AML-193 (cell line): ENCODE measurements around the gene CPLX4.

Source experiments
- DNase-seq, 2 experiments: peaks; one replicate each; lab custom pipeline; 2025; lab: John Stamatoyannopoulos, UW

Gene CPLX4

DNA sequence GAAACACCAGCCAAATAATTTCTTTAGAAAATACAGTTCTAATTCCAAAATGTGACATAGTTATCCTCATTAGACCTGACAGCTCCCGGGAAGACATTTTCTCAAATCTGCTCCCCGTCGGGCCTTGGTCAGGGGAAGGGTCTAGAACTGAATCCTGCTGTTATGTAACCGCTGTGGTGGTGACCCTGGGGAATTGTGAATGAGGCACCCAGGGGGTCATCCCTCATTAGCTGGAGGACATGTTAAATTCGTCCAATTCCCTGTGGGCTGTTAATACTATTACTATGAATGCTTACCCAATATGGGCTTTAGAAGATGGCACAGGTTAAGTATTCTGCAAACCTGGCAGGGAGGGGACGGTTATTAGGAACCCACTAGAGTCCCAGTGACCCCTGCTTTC, 11.8 kb downstream of the CPLX4 start:
- DNase-seq, result no peak

GRCh38 chr18:59305295-59305694, 13.2 kb downstream of the CPLX4 start:
- DNase-seq, result no peak

GRCh38 chr18:59303656-59304195, 14.7 kb downstream of the CPLX4 start:
- DNase-seq, result no peak

DNA sequence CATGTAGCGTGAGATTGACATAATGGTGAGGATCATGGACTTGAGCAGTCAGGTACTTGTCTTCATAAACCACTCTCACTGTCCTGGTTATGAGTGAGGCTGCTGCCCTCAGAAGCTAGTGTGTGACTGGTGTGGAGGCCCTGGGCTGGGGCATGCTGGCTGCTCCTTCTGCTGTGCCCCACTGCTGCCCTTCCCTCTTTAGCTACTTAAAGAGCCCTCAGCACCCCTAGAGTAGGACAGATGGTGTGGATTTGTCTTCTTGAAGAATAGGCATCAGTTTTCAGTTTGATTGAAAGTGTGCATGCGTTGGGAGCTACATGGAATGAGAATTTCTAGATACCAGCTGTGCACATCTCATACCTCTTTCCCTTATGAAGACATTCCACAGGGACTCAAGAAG, 15.4 kb downstream of the CPLX4 start:
- no peak for DNase-seq

DNA sequence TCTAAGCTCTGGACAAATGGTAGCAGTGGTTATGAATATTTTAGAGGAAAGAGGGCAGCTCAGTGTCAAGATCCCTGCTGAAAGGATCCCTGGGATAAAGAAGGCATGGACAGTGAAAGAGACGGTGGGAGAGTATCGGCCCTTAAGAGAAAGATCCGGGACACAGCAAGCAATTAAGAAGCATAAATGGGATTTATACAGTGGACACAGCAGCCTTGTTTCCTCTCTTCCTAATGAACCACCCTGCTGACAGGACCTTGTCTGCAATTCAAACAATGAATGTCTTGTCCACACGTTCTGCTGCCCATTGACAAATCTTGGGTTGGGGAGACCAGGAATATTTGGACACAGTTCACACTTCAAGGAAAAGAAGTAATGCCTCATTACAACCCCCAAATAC, 16.5 kb downstream of the CPLX4 start:
- DNase-seq, result no peak

DNA sequence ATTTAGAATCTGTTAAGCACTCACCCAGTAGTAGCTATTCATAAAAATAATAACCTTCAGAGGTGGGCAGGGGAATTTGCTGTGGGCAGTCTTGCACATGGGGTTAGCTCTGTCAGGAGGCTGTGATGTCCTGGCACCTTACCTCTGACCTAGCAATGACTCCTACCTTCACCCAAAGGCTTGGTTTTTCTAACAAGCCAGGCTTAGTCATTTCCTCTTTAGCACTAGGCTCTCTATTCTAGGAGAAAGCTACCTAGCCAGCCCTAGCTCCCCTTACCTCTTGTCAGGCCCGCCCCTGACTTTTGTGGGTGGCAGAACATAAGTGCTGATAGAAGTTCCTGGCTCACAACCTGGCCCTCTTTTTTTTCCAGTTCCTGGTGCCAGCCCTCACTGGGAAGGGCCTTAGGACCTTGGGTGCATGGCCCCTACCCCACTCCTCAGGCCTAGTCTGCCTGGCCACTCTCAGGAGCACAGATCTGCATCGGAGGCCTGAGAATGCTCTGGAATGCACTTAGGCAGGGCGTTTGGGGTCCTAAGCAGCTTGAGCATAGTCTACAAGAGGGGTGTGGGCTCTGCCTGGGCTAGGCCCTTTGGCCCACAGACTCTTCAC, 17.7 kb downstream of the CPLX4 start:
- no peak for DNase-seq

GRCh38 chr18:59298871-59299270, 19.6 kb downstream of the CPLX4 start:
- DNase-seq, result no peak

- no peak for DNase-seq
Measured at GRCh38 chr18:59293317-59293716, 25.1 kb downstream of the CPLX4 start.

GRCh38 chr18:59286341-59286740, 32.1 kb downstream of the CPLX4 start:
- DNase-seq, result no peak

DNA sequence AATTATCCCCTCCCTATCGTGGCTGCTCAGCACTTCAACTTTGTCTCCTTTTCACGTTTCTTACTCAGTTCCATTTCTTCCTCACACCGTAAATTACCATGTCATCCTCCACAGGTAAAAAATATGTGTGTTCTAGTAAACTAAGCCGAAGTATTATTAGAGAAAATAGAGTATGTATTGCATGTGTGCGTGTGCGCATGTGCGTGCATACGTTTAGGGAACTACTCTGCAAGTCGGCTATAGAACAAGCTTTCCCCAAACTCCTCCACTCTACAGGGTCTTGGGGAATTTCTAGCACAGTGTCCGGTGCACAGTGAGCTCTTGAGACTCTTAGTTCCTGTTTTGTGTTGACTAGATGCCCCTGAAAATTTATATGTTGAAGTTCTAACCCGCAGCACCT, 36.1 kb downstream of the CPLX4 start:
- DNase-seq, result no peak

DNA sequence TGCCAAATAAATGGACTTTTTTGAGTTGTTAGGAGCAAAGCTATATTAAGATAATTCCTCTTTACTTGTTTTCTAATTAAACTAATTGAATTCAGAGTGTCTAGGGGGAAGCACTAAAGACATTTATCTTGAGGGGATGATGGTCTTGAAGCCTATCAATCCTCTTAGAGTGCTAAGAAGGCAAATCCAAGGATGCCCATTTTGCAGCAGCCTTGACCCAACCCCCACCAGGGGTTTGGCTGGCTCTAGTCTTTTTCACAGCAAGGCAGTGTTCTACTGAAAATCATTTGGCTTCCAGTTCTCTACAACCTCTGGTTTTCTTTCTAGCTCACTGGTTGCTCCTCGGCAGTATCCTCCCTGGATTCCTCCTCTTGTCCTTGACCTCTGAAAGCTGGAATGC, 38.7 kb downstream of the CPLX4 start:
- no peak for DNase-seq

GRCh38 chr18:59279193-59279592, 39.3 kb downstream of the CPLX4 start:
- no peak for DNase-seq

DNA sequence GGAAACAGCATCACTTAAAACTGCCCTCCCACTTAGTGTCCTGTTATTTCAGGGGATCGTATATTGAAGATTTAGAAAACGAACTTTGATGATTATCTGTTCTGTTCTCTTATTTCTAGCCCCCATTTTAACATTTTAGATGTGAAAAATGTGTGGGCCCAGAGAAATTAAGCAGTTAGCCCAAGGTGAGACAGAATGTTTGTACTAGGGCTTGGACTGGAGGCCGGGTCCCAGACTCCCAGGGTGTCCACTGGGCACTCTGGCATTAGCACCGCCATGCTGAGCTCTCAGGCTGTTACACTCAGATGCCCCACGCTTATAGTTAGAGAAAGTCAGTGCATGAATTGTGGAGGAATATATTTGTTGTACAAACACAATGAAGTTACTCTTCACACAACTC, 39.7 kb downstream of the CPLX4 start:
- no peak for DNase-seq

DNA sequence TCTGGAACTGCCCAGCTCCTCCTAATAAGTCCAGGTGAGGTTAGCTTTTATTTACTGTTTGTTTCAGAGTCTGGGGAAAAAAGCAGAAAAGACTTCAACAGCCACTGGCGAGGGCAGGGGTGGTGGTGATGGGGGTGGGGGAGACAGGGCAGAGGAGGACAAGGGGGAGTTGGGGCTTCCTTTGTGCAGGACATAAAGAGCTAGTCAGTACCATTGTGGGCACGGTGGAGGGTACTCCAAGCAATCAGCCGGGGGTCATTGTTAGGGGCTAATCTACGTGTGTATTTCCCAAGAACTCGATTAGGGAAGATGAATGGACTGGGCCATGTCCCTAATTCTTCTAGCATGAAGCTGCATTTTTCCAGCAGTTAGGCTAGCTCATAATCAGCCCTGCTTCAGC, 42.4 kb downstream of the CPLX4 start:
- no peak for DNase-seq

GRCh38 chr18:59275406-59275949, 43.0 kb downstream of the CPLX4 start:
- no peak for DNase-seq

GRCh38 chr18:59274533-59274928, 43.9 kb downstream of the CPLX4 start:
- DNase-seq, result no peak

DNA sequence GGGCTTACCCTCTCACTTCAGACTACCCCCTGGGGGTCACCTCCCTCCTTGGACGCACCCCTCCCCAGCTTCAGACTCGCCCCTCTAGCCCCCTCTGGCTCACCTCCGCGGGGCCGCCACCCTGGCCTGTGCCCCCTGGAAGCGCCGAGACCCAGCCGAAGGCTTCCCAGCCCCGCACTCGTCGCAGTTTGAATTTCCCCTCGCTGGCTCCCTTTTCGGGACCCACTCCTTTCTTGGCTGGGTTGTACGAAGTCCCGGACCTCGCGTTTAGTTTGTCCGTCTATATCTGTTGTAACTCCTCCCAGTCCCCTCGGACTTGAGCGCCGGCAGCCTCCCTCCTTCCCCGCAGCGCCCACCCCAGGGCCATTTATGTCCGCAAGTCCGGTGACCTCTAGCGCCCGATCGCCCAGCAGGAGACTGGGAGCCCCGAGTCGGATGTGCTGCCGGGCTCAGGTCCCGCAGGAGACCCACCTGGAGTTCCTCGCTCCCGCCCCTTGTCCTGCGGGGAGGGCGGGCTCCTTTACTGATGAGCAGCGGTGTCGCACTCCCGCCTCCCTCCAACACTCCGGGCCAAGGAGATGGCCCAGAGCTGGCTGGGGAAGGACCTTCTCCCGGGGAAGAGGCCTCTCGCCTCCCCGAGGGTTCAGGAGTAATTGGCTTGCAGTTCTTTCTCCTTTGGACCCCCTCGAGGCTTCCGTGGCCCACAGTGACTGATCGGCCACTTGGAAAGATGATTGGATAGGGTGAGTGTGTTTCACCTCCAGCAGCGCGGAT, 44.5 kb downstream of the CPLX4 start:
- DNase-seq, result no peak

GRCh38 chr18:59272891-59273758, 45.3 kb downstream of the CPLX4 start, which contains the start of gene RAX:
TSS of gene RAX (minus strand) at chr18:59273454. CDS start at chr18:59273206, 248 bp downstream.
- no peak for DNase-seq

DNA sequence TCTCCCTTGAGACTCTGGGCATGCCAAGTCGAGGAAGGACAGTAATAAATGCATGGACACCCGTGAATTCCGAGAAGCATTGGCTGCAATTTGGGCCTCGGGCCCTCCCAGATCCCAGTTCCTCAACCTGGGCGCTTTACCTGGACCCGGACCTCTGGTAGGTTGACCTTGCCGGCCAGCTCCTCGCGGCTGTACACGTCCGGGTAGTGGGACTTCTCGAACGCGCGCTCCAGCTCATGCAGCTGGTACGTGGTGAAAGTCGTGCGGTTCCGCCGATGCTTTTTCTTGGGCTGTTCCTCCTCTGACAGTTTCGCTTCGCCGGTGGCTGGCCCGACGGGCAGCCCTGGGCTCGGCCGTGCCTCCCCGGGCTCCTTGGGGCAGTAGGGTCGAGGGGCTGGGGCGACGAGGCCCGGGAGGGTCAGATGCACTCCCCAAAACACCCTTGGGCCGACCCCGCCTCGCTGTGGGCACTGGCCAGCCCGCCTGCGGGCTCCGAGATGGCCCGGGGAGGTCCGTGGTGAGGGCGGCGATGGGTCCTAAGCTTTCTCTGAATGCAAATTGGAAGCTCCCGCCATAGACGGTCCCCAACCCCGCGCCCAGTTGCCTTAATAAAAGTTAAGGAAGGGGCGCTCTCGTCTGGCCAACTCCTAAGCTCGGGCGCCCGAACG, 46.1 kb downstream of the CPLX4 start:
- no peak for DNase-seq

- no peak for DNase-seq
Measured at GRCh38 chr18:59271606-59272220, 46.7 kb downstream of the CPLX4 start.

DNA sequence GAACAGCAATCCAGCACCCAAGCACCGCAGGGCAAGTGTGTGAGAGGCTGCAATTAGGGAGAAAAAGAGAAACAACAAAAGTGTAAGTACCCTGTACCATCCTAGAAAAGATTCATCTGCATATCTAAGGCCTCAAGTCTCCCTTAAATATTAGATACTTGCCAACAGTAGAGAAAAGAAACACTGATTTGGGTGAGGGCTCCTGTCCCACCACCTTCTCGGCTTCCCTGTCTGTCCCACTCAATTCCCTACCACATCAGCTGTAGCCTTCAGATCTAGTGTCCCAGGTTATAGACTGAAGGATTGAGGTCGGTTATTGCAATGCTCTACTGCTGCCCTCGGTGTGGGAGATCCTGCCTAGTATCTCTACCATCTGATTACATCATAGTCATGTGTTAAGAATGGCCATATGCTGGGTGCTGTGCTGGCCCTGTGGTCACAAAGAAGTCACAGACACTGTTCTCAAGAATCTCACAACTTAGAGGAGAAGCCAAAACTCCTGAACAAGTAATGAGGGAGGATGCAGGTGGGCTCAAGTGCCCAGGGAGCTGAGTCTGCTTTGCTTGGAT, 47.7 kb downstream of the CPLX4 start:
- no peak for DNase-seq
